OCI-LY7 (cell line): ENCODE measurements around the gene AUTS2. TPM values are rescaled to one million over a fixed set of nuclear protein-coding genes. Genes with fewer than 3 reads are reported as not detected.
A peak's percentile ranks its signal among the peaks of the same experiment; 100 is the strongest.

Experiments used
- BruUV-seq: library from RNA; stranded (reverse); fragments of 400-500 nt; replicated peaks from 2 replicates; lab custom pipeline; 2021; lab: Mats Ljungman, UMichigan
- CTCF ChIA-PET: fragments of 300-600 bp; sonication (Branson Sonifier 250); formaldehyde crosslinking; loops from one replicate; lab custom pipeline; 2022; ENCODE audit warnings: antibody characterized with exemption; ENCODE audit not compliant: unreplicated experiment; lab: Charles Lee
- POLR2A ChIA-PET: fragments of 300-600 bp; sonication (Branson Sonifier 250); formaldehyde crosslinking; loops from one replicate; lab custom pipeline; 2022; ENCODE audit warnings: antibody characterized with exemption; lab: Charles Lee
- DNase-seq: peaks from one replicate; pipeline ENCODE4 v3.0.0-alpha.2; 2015; ENCODE audit warnings: low spot score
- H2AFZ ChIP-seq: fragments of 200-600 bp; sonication (generic), shearing (Covaris generic); 2 replicates; pipeline ENCODE4 v1.6.1; 2014; ENCODE audit warnings: mild to moderate bottlenecking, antibody characterized with exemption, low read length, moderate library complexity
- H3K27ac ChIP-seq: fragments of 200-600 bp; sonication (generic); 2 replicates; pipeline ENCODE4 v1.5.1; 2014; ENCODE audit warnings: mixed run types, low read depth, mild to moderate bottlenecking, moderate library complexity, low read length, inconsistent platforms; ENCODE audit not compliant: poor library complexity, severe bottlenecking
- H3K36me3 ChIP-seq: fragments of 200-600 bp; sonication (generic); 2 replicates; pipeline ENCODE4 v1.6.1; 2014; ENCODE audit warnings: mild to moderate bottlenecking, antibody characterized with exemption, low read length, moderate library complexity, mixed read lengths; ENCODE audit not compliant: insufficient read depth
- H3K4me1 ChIP-seq: fragments of 200-600 bp; sonication (generic); 2 replicates; pipeline ENCODE4 v1.5.1; 2014; ENCODE audit warnings: mild to moderate bottlenecking, low read length; ENCODE audit not compliant: insufficient read depth, poor library complexity, severe bottlenecking
- H3K4me2 ChIP-seq: fragments of 200-600 bp; sonication (generic); 2 replicates; pipeline ENCODE4 v1.6.1; 2014; ENCODE audit warnings: mild to moderate bottlenecking, low read length
- H3K4me3 ChIP-seq: fragments of 200-600 bp; sonication (generic); 2 replicates; pipeline ENCODE4 v1.5.1; 2014; ENCODE audit warnings: mild to moderate bottlenecking, low read depth, low read length; ENCODE audit not compliant: poor library complexity, severe bottlenecking
- H3K79me2 ChIP-seq: fragments of 200-600 bp; sonication (generic); 2 replicates; pipeline ENCODE4 v1.6.1; 2016; ENCODE audit warnings: low read depth, mild to moderate bottlenecking, low read length, moderate library complexity, mixed read lengths; ENCODE audit not compliant: insufficient read depth
- H3K9me2 ChIP-seq: fragments of 200-600 bp; sonication (generic); 2 replicates; pipeline ENCODE4 v1.6.1; 2016; ENCODE audit warnings: mild to moderate bottlenecking, low read length, mixed read lengths; ENCODE audit not compliant: insufficient read depth
- H3K9me3 ChIP-seq: fragments of 200-600 bp; sonication (generic); 2 replicates; pipeline ENCODE4 v1.6.1; 2014; ENCODE audit warnings: mild to moderate bottlenecking, mixed run types, low read length, mixed read lengths
- H4K20me1 ChIP-seq: fragments of 200-600 bp; sonication (generic); 2 replicates; pipeline ENCODE4 v1.6.1; 2014; ENCODE audit warnings: mild to moderate bottlenecking, antibody characterized with exemption, low read length, moderate library complexity, mixed read lengths; ENCODE audit not compliant: insufficient read depth
- EZH2phosphoT487 ChIP-seq: fragments of 200-600 bp; sonication (generic); IDR thresholded peaks from 2 replicates; pipeline ENCODE4 v1.6.1; 2018; ENCODE audit warnings: low read depth, borderline replicate concordance, mild to moderate bottlenecking, mixed run types, antibody characterized with exemption, low read length, moderate library complexity, mixed read lengths
- intact Hi-C: fragments of 100-400 bp; cut with micrococcal nuclease; formaldehyde crosslinking; loops from one replicate; pipeline ENCODE4 v1.10.0; 2022; ENCODE audit not compliant: unreplicated experiment
- total RNA-seq, 2 experiments: library from RNA; depleted of rRNA in 1 of 2; stranded (reverse); fragments of >200 nt in 1 of 2; shearing (Covaris generic) in 1 of 2; gene quantifications; 2 replicates each; pipeline ENCODE4 v1.2.3, GENCODE V29; 2014 to 2022
- TF ChIP-seq, protein P1 (sequence below): fragments of 200-600 bp; sonication (generic); conservative IDR thresholded peaks from 2 replicates; pipeline ENCODE4 v1.5.1; 2014; ENCODE audit warnings: mild to moderate bottlenecking, antibody characterized with exemption, low read length, moderate library complexity, mixed read lengths

AUTS2 gene
- total RNA-seq, 2 experiments from 2014 or later = 37.9 to 78.5 TPM

DNA sequence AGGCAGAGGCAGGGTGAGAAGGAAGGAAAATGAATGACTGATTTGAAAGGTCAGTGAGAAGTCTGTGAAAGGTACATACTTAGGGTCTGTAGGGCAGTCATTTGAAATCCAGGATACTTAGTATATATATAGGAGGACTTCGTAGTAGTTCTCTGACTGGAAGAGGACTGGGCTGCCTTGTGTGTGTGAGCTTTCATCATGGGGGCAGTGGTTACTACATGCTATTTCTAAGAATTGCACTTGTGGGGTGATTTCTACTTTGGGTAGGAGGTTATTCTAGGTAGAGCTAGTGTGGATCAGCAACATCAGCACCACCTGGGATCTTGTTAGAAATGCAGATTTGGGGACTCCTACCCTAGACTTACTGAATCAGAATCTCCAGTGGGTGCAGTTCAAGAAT lies 104.1 kb downstream of the AUTS2 start:
- Histone ChIP-seq H3K9me3 (no peaks in the 10 kb centered on the region), H2AFZ (no peak overlapping the region), H3K4me2 (peak overlapping the region; percentile 63), H3K4me3 (no peak overlapping the region), H3K4me1 (peaks cover 96% of the 10 kb centered on the region), H4K20me1 (0 out of 2 replicates have a peak, but pooled peaks cover 9% of the 10 kb centered on the region), H3K79me2 (peaks cover 99% of the 10 kb centered on the region), H3K36me3 (no peaks in the 10 kb centered on the region), H3K9me2 (no peaks in the 10 kb centered on the region), H3K27ac (no peak overlapping the region)
- CTCF ChIA-PET = no interaction called here
- no peak for TF ChIP-seq EZH2phosphoT487
- TF ChIP-seq, protein P1, sequence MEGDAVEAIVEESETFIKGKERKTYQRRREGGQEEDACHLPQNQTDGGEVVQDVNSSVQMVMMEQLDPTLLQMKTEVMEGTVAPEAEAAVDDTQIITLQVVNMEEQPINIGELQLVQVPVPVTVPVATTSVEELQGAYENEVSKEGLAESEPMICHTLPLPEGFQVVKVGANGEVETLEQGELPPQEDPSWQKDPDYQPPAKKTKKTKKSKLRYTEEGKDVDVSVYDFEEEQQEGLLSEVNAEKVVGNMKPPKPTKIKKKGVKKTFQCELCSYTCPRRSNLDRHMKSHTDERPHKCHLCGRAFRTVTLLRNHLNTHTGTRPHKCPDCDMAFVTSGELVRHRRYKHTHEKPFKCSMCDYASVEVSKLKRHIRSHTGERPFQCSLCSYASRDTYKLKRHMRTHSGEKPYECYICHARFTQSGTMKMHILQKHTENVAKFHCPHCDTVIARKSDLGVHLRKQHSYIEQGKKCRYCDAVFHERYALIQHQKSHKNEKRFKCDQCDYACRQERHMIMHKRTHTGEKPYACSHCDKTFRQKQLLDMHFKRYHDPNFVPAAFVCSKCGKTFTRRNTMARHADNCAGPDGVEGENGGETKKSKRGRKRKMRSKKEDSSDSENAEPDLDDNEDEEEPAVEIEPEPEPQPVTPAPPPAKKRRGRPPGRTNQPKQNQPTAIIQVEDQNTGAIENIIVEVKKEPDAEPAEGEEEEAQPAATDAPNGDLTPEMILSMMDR = no peak
- intact Hi-C loops = no loop called here
- no peak for DNase-seq
- no TSS peak for BruUV-seq
- POLR2A ChIA-PET = interaction anchor here (0.7 to 3.2 kb wide), 5 partner anchors 10 to 595 kb away, joined by 3 to 32 read pairs (median 6); no protein-coding TSS in a partner anchor

DNA sequence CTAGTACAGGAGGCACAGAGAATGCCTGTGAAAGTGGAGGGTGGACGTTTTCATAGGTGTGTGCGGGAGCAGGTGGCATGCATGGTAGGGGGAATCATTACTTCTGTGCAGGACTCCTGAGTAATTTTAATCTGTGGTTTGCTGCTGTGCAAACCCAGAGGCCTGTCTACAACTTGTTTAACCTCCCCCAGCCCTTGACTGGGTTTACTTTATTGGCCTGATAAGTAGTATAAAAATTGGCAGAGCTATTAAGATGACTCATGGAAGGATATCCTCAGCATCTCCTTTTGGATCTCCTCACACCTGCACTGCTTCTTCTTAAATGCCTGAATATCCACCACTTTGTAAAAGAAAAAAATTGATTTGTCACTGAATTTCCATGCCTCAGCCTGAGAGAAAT lies 104.8 kb downstream of the AUTS2 start:
- Histone ChIP-seq H3K79me2 (peaks cover 99% of the 10 kb centered on the region), H3K4me2 (peak overlapping the region; percentile 63), H2AFZ (no peak overlapping the region), H3K36me3 (no peaks in the 10 kb centered on the region), H3K9me2 (no peaks in the 10 kb centered on the region), H3K27ac (peak overlapping the region; percentile 50), H3K4me1 (peaks cover 96% of the 10 kb centered on the region), H3K4me3 (peak overlapping the region; percentile 18), H3K9me3 (no peaks in the 10 kb centered on the region), H4K20me1 (0 out of 2 replicates have a peak, but pooled peaks cover 9% of the 10 kb centered on the region)
- DNase-seq = no peak
- CTCF ChIA-PET = no interaction called here
- intact Hi-C loops = no loop called here
- POLR2A ChIA-PET = interaction anchor here (1.0 to 3.2 kb wide), 10 partner anchors 8 to 67 kb away, joined by 3 to 32 read pairs (median 4); no protein-coding TSS in a partner anchor
- no TSS peak for BruUV-seq
- no peak for TF ChIP-seq EZH2phosphoT487
- TF ChIP-seq, protein P1 = no peak

DNA sequence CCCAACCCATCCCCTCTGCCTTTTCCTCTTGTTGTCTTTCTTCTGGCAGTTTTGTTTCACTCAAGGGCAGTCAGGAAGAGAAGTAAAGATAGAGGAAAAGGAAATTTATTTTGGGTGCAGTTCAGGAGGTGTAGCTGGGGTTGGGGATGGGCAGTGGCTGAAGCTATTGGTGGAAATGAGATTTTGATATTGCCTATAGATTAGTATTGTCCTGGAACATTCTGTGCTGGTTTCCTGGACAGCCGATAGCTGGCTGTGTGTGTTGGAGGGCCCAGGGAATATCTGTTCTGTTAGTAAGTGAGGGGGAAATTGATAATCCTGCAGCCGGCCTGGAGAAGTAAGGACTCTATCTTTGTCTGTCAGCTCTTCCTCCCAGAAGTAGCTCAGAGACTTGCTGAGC lies 107.8 kb downstream of the AUTS2 start:
- no peak for TF ChIP-seq EZH2phosphoT487
- TF ChIP-seq, protein P1 = no peak
- Histone ChIP-seq H3K4me2 (peak overlapping the region; percentile 43), H2AFZ (no peak overlapping the region), H3K79me2 (peaks cover 99% of the 10 kb centered on the region), H3K9me2 (no peaks in the 10 kb centered on the region), H3K9me3 (no peaks in the 10 kb centered on the region), H3K27ac (no peak overlapping the region), H3K36me3 (no peaks in the 10 kb centered on the region), H3K4me1 (peaks cover 93% of the 10 kb centered on the region), H4K20me1 (0 out of 2 replicates have a peak, but pooled peaks cover 9% of the 10 kb centered on the region), H3K4me3 (no peak overlapping the region)
- DNase-seq = no peak
- intact Hi-C loops = no loop called here
- ChIA-PET POLR2A (interaction anchor here (0.5 to 1.6 kb wide), 5 partner anchors 9 to 37 kb away, joined by 3 to 8 read pairs (median 4); no protein-coding TSS in a partner anchor), CTCF (no interaction called here)
- no TSS peak for BruUV-seq
